B cell (primary cell): ENCODE measurements around the gene CNTNAP1. TPM values are rescaled to one million over a fixed set of nuclear protein-coding genes. Genes with fewer than 3 reads are reported as not detected.

Experiments used
- ATAC-seq: fragments of 200-7000 bp; cut with Tn5 transposase; one replicate; pipeline ENCODE4 v1.10.0; 2021; ENCODE audit warnings: low read depth, mild to moderate bottlenecking, moderate number of reproducible peaks, moderate library complexity
- CTCF ChIA-PET: fragments of 350-600 bp; sonication (Branson Sonifier 250); formaldehyde crosslinking; loops from one replicate; lab custom pipeline; 2021; ENCODE audit warnings: antibody characterized with exemption, inconsistent platforms; lab: Charles Lee
- POLR2A ChIA-PET: fragments of 350-600 bp; sonication (Branson Sonifier 250); formaldehyde crosslinking; loops from one replicate; lab custom pipeline; 2021; ENCODE audit warnings: antibody characterized with exemption; lab: Charles Lee
- DNase-seq: peaks from one replicate; pipeline ENCODE4 v3.0.0; 2013
- H2AFZ ChIP-seq: 2 replicates; pipeline ENCODE4 v1.6.1; 2012; ENCODE audit warnings: mild to moderate bottlenecking, low read depth, low read length; ENCODE audit not compliant: insufficient read depth, poor library complexity, severe bottlenecking
- H3K27ac ChIP-seq, 2 donors: 1 replicate in 1 of 2; 2 replicates in 1 of 2; pipeline ENCODE4 v1.5.1; 2012 to 2013; ENCODE audit warnings: low read length in 2 of 2, mild to moderate bottlenecking in 2 of 2, moderate library complexity in 1 of 2
- H3K27me3 ChIP-seq, 4 experiments: fragments of 200-600 bp in 1 of 4; sonication (generic) in 1 of 4; replicated peaks in 1 of 4; 1 replicate in 2 of 4; 2 replicates in 2 of 4; pipeline versions ENCODE4 v1.6.1 to v1.7.0; 2013 to 2016; ENCODE audit warnings: low read length in 3 of 4, mild to moderate bottlenecking in 2 of 4, mixed read lengths in 1 of 4, moderate library complexity in 1 of 4; ENCODE audit not compliant: insufficient read depth in 4 of 4, control insufficient read depth in 3 of 4; ENCODE audit errors: control extremely low read depth in 1 of 4
- H3K36me3 ChIP-seq, 2 experiments: replicated peaks in 1 of 2; 1 replicate in 1 of 2; 2 replicates in 1 of 2; pipeline versions ENCODE4 v1.6.1 to v1.7.1; 2013; ENCODE audit warnings: low read length in 1 of 2; ENCODE audit not compliant: insufficient read depth in 2 of 2, control insufficient read depth in 1 of 2; ENCODE audit errors: control extremely low read depth in 1 of 2, extremely low read depth in 1 of 2
- H3K4me1 ChIP-seq, 2 donors: fragments of 200-600 bp in 1 of 2; sonication (generic) in 1 of 2; 1 replicate in 1 of 2; 2 replicates in 1 of 2; pipeline versions ENCODE4 v1.5.1 to v1.6.1; 2013 to 2017; ENCODE audit warnings: low read length in 2 of 2; ENCODE audit not compliant: control insufficient read depth in 2 of 2, insufficient read depth in 2 of 2
- H3K4me2 ChIP-seq: replicated peaks from 2 replicates; pipeline ENCODE3; 2012; ENCODE audit warnings: mild to moderate bottlenecking, low read depth, low read length; ENCODE audit not compliant: poor library complexity, severe bottlenecking
- H3K4me3 ChIP-seq, 5 experiments: fragments of 200-600 bp in 1 of 5; sonication (generic) in 1 of 5; 1 replicate in 3 of 5; 2 replicates in 2 of 5; pipeline versions ENCODE4 v1.5.1 to v1.7.0; 2011 to 2016; ENCODE audit warnings: low read length in 4 of 5, mild to moderate bottlenecking in 4 of 5, low read depth in 2 of 5, control low read depth in 1 of 5, moderate library complexity in 1 of 5; ENCODE audit not compliant: insufficient read depth in 1 of 5; ENCODE audit errors: control extremely low read depth in 1 of 5, extremely low read depth in 1 of 5
- H3K79me2 ChIP-seq: fragments of 200-600 bp; sonication (generic); one replicate; pipeline ENCODE4 v1.6.0; 2016; ENCODE audit warnings: low read length; ENCODE audit not compliant: control insufficient read depth, insufficient read depth
- H3K9ac ChIP-seq: fragments of 200-600 bp; sonication (generic); 2 replicates; pipeline ENCODE4 v1.6.1; 2017; ENCODE audit warnings: mild to moderate bottlenecking, low read length, moderate library complexity
- H3K9me3 ChIP-seq, 3 donors: one replicate each; pipeline versions ENCODE4 v1.6.1 to v1.7.1; 2013; ENCODE audit warnings: low read length in 2 of 3; ENCODE audit not compliant: control insufficient read depth in 2 of 3, insufficient read depth in 1 of 3; ENCODE audit errors: control extremely low read depth in 1 of 3
- H4K20me1 ChIP-seq: 2 replicates; pipeline ENCODE4 v1.6.0; 2012; ENCODE audit warnings: mild to moderate bottlenecking, low read length; ENCODE audit not compliant: insufficient read depth, control insufficient read depth, poor library complexity, severe bottlenecking
- H3K27ac Mint-ChIP-seq: one replicate; pipeline ENCODE4 v1.8.0; 2021; ENCODE audit warnings: mixed read lengths
- H3K27me3 Mint-ChIP-seq: one replicate; pipeline ENCODE4 v1.8.0; 2021; ENCODE audit warnings: mixed read lengths
- H3K4me1 Mint-ChIP-seq: one replicate; pipeline ENCODE4 v1.8.0; 2021; ENCODE audit warnings: mixed read lengths
- H3K4me3 Mint-ChIP-seq: one replicate; pipeline ENCODE4 v1.8.0; 2021; ENCODE audit warnings: mixed read lengths
- H3K9me3 Mint-ChIP-seq: one replicate; pipeline ENCODE4 v1.8.0; 2022; ENCODE audit warnings: mixed read lengths; ENCODE audit not compliant: insufficient read depth
- EZH2 ChIP-seq: IDR thresholded peaks from 2 replicates; pipeline ENCODE4 v1.6.1; 2012; ENCODE audit warnings: borderline replicate concordance, low read depth, mild to moderate bottlenecking, moderate library complexity, low read length; ENCODE audit not compliant: insufficient read depth, poor library complexity, severe bottlenecking
- WGBS: methylation state at CpG from one replicate; pipeline ENCODE4 v1.1.5; 2013; ENCODE audit warnings: missing lambda C conversion rate; ENCODE audit not compliant: insufficient coverage; 5-methylcytosine and 5-hydroxymethylcytosine counted together
- intact Hi-C: fragments of 100-400 bp; cut with micrococcal nuclease; formaldehyde crosslinking; loops from one replicate; pipeline ENCODE4 v1.10.0; 2022
- polyA plus RNA-seq: library from polyadenylated mRNA; depleted of rRNA; stranded (reverse); fragments of >200 nt; gene quantifications from 2 replicates; pipeline ENCODE4 v1.2.3, GENCODE V29; 2012
- total RNA-seq, 2 donors: library from RNA; stranded (reverse); fragments of 120-200 nt in 1 of 2; gene quantifications; 1 replicate in 1 of 2; 2 replicates in 1 of 2; pipeline versions ENCODE4 v1.2.3 to v1.2.4, GENCODE V29; 2013 to 2022
- TF ChIP-seq, protein P1 (sequence below): fragments of 200-600 bp; IDR thresholded peaks from one replicate; pipeline ENCODE4 v1.8.0; 2022; ENCODE audit warnings: antibody characterized with exemption, mild to moderate bottlenecking

CNTNAP1 gene
- total and polyA plus RNA-seq, 2 donors (not counting 1 experiment from before 2014, with no cell fraction given) = 3.5 to 4.7 TPM

DNA sequence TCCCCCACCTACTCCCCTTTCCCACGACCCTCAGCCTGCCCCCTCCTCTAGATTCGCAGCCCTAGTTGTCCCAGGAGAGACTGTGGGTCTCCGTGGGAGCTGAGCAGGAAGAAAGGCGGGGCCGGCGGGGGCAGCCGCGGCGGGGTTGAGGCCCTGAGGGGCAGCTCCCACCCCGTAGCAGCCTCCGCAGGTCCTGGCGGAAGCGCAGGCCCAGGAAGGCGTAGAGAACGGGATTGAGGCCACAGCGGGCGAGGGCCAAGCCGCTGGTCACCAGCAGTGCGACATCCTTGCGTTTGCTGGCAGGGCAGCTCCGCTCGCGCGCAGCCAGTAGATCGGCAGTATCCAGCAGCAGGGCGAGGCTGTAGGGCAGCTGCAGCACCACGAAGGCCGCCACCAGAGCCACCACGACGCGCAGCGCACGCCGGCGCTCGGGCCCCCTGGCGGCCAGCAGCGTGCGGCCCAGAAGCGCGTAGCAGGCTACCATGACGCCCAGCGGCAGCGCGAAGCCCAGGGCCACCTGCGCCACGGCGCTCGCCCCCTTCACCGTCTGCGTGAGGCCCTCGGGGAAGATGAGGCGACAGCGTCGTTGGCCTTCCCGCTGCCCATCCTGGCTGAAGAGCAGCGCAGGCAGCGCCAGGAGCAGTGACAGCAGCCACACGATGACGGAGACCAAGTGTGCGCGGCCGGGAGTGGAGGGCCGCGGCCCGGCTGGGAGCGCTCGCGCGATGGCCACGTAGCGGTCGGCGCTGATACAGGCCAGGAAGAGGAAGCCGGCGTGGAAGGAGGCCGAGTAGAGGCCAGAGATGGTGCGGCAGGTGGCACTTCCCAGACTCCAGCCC is 2.6 kb upstream of the CNTNAP1 start:
- peaks cover 8% of the 10 kb centered on the region for H3K27me3 Mint-ChIP-seq
- Histone ChIP-seq H3K4me3 (peak overlapping the region in 4 of 5 experiments; percentile 45 to 56 (median 50)), H3K9me3 (peaks cover 0 to 21% (median 0%) of the 10 kb centered on the region in 3 donors), H3K4me2 (peak overlapping the region; percentile 99), H3K4me1 (peaks cover 73 to 82% of the 10 kb centered on the region in 2 donors), H3K36me3 (no peaks in the 10 kb centered on the region), H3K27ac (peak overlapping the region in 1 of 2 donors; percentile 48), H4K20me1 (peaks cover 26% of the 10 kb centered on the region), H3K79me2 (no peaks in the 10 kb centered on the region), H3K27me3 (peaks cover 0 to 49% (median 21%) of the 10 kb centered on the region in 4 experiments), H2AFZ (peak overlapping the region; percentile 82), H3K9ac (peak overlapping the region; percentile 51)
- no peak for TF ChIP-seq EZH2
- TF ChIP-seq, protein P1, sequence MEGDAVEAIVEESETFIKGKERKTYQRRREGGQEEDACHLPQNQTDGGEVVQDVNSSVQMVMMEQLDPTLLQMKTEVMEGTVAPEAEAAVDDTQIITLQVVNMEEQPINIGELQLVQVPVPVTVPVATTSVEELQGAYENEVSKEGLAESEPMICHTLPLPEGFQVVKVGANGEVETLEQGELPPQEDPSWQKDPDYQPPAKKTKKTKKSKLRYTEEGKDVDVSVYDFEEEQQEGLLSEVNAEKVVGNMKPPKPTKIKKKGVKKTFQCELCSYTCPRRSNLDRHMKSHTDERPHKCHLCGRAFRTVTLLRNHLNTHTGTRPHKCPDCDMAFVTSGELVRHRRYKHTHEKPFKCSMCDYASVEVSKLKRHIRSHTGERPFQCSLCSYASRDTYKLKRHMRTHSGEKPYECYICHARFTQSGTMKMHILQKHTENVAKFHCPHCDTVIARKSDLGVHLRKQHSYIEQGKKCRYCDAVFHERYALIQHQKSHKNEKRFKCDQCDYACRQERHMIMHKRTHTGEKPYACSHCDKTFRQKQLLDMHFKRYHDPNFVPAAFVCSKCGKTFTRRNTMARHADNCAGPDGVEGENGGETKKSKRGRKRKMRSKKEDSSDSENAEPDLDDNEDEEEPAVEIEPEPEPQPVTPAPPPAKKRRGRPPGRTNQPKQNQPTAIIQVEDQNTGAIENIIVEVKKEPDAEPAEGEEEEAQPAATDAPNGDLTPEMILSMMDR = peak; percentile 83
- ChIA-PET POLR2A (interaction anchor here (0.5 to 4.5 kb wide), 8 partner anchors 9 to 393 kb away, joined by 3 to 19 read pairs (median 5); partner anchors contain the start of genes NAGLU, PSMC3IP, RETREG3 and TUBG1), CTCF (interaction anchor here (0.7 to 4.9 kb wide), 14 partner anchors 8 to 144 kb away, joined by 3 to 72 read pairs (median 4); partner anchors contain the start of genes BECN1, MLX, PSMC3IP and RETREG3)
- 5% methylated on average over 78 of the region's 78 CpGs for WGBS
- intact Hi-C loops = loop anchor here (1.0 to 10.0 kb wide), 10 partner anchors 9 to 485 kb away; partner anchors contain the start of genes ATP6V0A1, EZH1, GHDC and MLX
- H3K27ac Mint-ChIP-seq = peak overlapping the region; percentile 93
- ATAC-seq (peak; percentile 46), DNase-seq (peak; percentile 88)
- peak overlapping the region; percentile 92 for H3K4me3 Mint-ChIP-seq
- no peaks in the 10 kb centered on the region for H3K9me3 Mint-ChIP-seq
- H3K4me1 Mint-ChIP-seq = peaks cover 67% of the 10 kb centered on the region
